ENCODE data around the gene ZNF385D.

The ZNF385D gene

GRCh38 chr3:21779909-21780308 is 28.9 kb upstream of the ZNF385D start:
- DNase-seq (ENCODE audit: low read depth), result no peak
- H3K4me3 ChIP-seq (ENCODE audit: low read depth, low read length), result no peak overlapping the region
- TF ChIP-seq, protein P1, sequence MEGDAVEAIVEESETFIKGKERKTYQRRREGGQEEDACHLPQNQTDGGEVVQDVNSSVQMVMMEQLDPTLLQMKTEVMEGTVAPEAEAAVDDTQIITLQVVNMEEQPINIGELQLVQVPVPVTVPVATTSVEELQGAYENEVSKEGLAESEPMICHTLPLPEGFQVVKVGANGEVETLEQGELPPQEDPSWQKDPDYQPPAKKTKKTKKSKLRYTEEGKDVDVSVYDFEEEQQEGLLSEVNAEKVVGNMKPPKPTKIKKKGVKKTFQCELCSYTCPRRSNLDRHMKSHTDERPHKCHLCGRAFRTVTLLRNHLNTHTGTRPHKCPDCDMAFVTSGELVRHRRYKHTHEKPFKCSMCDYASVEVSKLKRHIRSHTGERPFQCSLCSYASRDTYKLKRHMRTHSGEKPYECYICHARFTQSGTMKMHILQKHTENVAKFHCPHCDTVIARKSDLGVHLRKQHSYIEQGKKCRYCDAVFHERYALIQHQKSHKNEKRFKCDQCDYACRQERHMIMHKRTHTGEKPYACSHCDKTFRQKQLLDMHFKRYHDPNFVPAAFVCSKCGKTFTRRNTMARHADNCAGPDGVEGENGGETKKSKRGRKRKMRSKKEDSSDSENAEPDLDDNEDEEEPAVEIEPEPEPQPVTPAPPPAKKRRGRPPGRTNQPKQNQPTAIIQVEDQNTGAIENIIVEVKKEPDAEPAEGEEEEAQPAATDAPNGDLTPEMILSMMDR (IDR thresholded peaks at IDR 0.05; ENCODE audit: insufficient read depth, low read depth, low read length, missing control alignments), result no peak

- no peak overlapping the region for H3K4me3 ChIP-seq (ENCODE audit: low read depth, low read length)
- no peak for DNase-seq (ENCODE audit: low read depth)
These were observed 27.7 kb upstream of the ZNF385D start for GRCh38 chr3:21778715-21779114.

DNA sequence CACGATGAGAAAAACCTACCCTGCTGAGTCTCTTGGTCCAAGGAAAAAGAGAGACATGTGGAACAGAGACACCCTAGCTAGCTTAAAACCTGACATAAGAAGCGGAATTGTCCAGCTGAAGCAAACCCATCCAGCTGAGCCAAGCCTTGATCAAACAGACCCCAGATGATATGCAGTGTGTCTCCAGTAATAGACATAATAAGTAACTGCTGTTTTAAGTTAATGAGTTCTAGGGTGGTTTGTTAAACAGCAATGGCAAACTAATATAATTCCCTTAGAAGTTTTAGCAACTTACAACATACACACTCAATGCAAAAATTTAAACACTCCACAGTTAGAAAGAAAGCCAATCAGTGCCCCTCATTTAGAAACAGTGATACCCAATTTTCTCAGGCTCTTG is 26.8 kb upstream of the ZNF385D start:
- no peak for DNase-seq (ENCODE audit: low read depth)
- H3K4me3 ChIP-seq (ENCODE audit: low read depth, low read length), result no peak overlapping the region
- TF ChIP-seq, protein P1 (IDR thresholded peaks at IDR 0.05; ENCODE audit: insufficient read depth, low read depth, low read length, missing control alignments), result no peak

More at GRCh38 chr3:21778715-21779114, 27.7 kb upstream of the ZNF385D start:
- TF ChIP-seq, protein P1 (IDR thresholded peaks at IDR 0.05; ENCODE audit: insufficient read depth, low read depth, low read length, missing control alignments), result no peak

- TF ChIP-seq, protein P1 (IDR thresholded peaks at IDR 0.05; ENCODE audit: insufficient read depth, low read depth, low read length, missing control alignments), result no peak
- H3K4me3 ChIP-seq (ENCODE audit: low read depth, low read length), result no peak overlapping the region
- DNase-seq (ENCODE audit: low read depth), result no peak
These were observed 15.0 kb upstream of the ZNF385D start for GRCh38 chr3:21766002-21766401.

- DNase-seq (ENCODE audit: low read depth), result no peak
- TF ChIP-seq, protein P1 (IDR thresholded peaks at IDR 0.05; ENCODE audit: insufficient read depth, low read depth, low read length, missing control alignments), result no peak
- H3K4me3 ChIP-seq (ENCODE audit: low read depth, low read length), result no peak overlapping the region
These were observed 4.9 kb upstream of the ZNF385D start for GRCh38 chr3:21755896-21756295.

- no peak for DNase-seq (ENCODE audit: low read depth)
- TF ChIP-seq, protein P1 (IDR thresholded peaks at IDR 0.05; ENCODE audit: insufficient read depth, low read depth, low read length, missing control alignments), result no peak
- no peak overlapping the region for H3K4me3 ChIP-seq (ENCODE audit: low read depth, low read length)
These were observed 3.8 kb upstream of the ZNF385D start for GRCh38 chr3:21754839-21755238.

GRCh38 chr3:21752749-21753347 is 1.8 kb upstream of the ZNF385D start:
- TF ChIP-seq, protein P1 (IDR thresholded peaks at IDR 0.05; ENCODE audit: insufficient read depth, low read depth, low read length, missing control alignments), result peak; percentile 36
- DNase-seq (ENCODE audit: low read depth), result peak; percentile 34
- H3K4me3 ChIP-seq (ENCODE audit: low read depth, low read length), result no peak overlapping the region

Measured in GM12865 (cell line).